Activated naive CD8-positive, alpha-beta T cell (primary cell): ENCODE measurements around the gene C10orf143.
A peak's percentile ranks its signal among the peaks of the same experiment; 100 is the strongest.
"Not testable (repeated sequence)": the region's sequence is repeated elsewhere in the genome, so short reads cannot be mapped to it uniquely, and the experiment has no call there.

ENCODE experiments used
- H3K27ac Mint-ChIP-seq: one replicate; pipeline ENCODE4 v1.8.0; 2021; ENCODE audit warnings: mixed read lengths
- H3K27me3 Mint-ChIP-seq: one replicate; pipeline ENCODE4 v1.8.0; 2021; ENCODE audit warnings: mixed read lengths
- H3K36me3 Mint-ChIP-seq: one replicate; pipeline ENCODE4 v1.8.0; 2021; ENCODE audit warnings: mixed read lengths
- H3K4me1 Mint-ChIP-seq: one replicate; pipeline ENCODE4 v1.8.0; 2021; ENCODE audit warnings: low read depth, mixed read lengths
- H3K4me3 Mint-ChIP-seq: one replicate; pipeline ENCODE4 v1.8.0; 2021; ENCODE audit warnings: mild to moderate bottlenecking, mixed read lengths
- H3K9me3 Mint-ChIP-seq: one replicate; pipeline ENCODE4 v1.8.0; 2021; ENCODE audit warnings: low read depth, mixed read lengths

C10orf143 gene

GRCh38 chr10:130128062-130128781 lies 17.6 kb upstream of the C10orf143 start:
- no peak overlapping the region for H3K27ac Mint-ChIP-seq
- peaks cover 5% of the 10 kb centered on the region for H3K27me3 Mint-ChIP-seq
- no peaks in the 10 kb centered on the region for H3K9me3 Mint-ChIP-seq
- no peak overlapping the region for H3K4me3 Mint-ChIP-seq
- H3K4me1 Mint-ChIP-seq = peaks cover 7% of the 10 kb centered on the region
- no peaks in the 10 kb centered on the region for H3K36me3 Mint-ChIP-seq

- Mint-ChIP-seq H3K9me3 (no peaks in the 10 kb centered on the region), H3K27me3 (peaks cover 5% of the 10 kb centered on the region)
Observed at GRCh38 chr10:130127364-130128061, 16.9 kb upstream of the C10orf143 start.

DNA sequence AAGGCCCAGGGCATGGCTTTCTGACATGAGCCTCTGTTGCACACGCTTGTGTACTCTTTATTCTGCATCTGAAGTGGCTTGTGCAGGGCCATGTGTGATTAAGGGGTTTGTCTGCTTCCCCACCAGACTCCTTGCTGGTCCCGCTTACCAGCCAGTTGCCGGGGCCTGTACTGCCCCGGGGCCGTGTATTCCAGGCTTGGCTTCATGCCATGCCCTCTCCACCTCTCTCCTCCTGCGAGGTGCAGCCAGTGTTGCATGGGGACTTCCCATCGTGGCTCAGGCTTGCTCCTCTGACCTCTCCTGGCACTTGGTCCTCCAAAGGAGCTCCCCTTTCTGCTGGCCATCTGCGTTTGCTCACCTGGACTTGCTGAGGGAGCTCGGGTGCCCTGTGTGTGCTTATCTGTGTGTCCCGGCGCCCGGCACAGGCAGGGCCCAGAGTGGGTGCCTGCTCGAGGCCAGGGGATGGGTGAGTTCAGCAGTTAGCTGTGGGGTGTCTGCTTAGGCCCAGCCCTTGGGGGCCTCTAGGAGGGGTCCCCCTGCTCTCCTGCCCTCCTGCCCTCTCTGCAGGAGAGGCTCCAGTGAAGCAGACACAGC lies 11.0 kb upstream of the C10orf143 start:
- H3K27ac Mint-ChIP-seq = no peak overlapping the region
- H3K36me3 Mint-ChIP-seq = no peaks in the 10 kb centered on the region
- H3K27me3 Mint-ChIP-seq = peaks cover 3% of the 10 kb centered on the region
- H3K4me3 Mint-ChIP-seq = no peak overlapping the region
- no peaks in the 10 kb centered on the region for H3K4me1 Mint-ChIP-seq
- no peaks in the 10 kb centered on the region for H3K9me3 Mint-ChIP-seq

More at GRCh38 chr10:130127364-130128061, 16.9 kb upstream of the C10orf143 start:
- H3K4me3 Mint-ChIP-seq = no peak overlapping the region
- H3K36me3 Mint-ChIP-seq = no peaks in the 10 kb centered on the region
- H3K27ac Mint-ChIP-seq = no peak overlapping the region
- H3K4me1 Mint-ChIP-seq = peaks cover 7% of the 10 kb centered on the region

DNA sequence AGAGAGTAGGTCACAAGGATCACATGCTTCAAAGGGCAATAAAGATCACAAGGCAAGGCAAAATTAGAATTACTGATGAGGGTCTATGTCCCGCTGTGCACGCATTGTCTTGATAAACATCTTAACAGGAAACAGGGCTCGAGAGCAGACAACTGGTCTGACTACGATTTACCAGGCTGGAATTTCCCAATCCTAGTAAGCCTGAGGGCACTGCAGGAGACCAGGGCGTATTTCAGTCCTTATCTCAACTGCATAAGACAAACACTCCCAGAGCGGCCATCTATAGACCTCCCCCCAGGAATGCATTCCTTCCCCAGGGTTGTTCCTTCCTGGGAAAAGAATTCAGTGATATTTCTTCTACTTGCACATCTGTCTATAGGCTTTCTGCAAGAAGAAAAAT lies 6.9 kb upstream of the C10orf143 start:
- not testable (repeated sequence) for H3K27me3 Mint-ChIP-seq, H3K9me3 Mint-ChIP-seq, H3K4me1 Mint-ChIP-seq, H3K27ac Mint-ChIP-seq, H3K36me3 Mint-ChIP-seq, H3K4me3 Mint-ChIP-seq

DNA sequence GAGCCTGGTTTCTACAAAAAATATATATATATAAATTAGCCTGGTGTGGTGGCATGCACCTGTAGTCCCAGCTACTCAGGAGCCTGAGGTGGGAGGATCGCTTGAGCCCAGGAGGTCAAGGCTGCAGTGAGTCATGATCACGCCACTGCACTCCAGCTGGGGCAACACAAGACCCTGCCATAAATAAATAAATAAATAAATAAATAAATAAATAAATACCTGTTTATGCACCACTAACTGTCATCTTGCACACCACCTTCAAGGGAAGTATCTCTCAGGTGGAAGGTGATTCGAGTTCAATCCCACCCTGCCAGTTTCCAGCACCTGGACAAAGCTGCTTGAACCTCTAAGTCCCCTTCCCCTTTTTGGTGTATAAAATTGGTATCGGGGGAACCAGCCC lies 6.3 kb upstream of the C10orf143 start:
- H3K4me3 Mint-ChIP-seq, H3K9me3 Mint-ChIP-seq, H3K4me1 Mint-ChIP-seq, H3K27ac Mint-ChIP-seq, H3K27me3 Mint-ChIP-seq, H3K36me3 Mint-ChIP-seq: not testable (repeated sequence)

- H3K36me3 Mint-ChIP-seq = peaks cover 3% of the 10 kb centered on the region
- H3K9me3 Mint-ChIP-seq = no peaks in the 10 kb centered on the region
Observed at GRCh38 chr10:130112821-130113220, 2.2 kb upstream of the C10orf143 start.

GRCh38 chr10:130111852-130112180 lies 1.2 kb upstream of the C10orf143 start:
- Mint-ChIP-seq H3K9me3 (no peaks in the 10 kb centered on the region), H3K4me1 (peaks cover 42% of the 10 kb centered on the region), H3K27me3 (no peaks in the 10 kb centered on the region), H3K27ac (peak overlapping the region; percentile 98), H3K4me3 (peak overlapping the region; percentile 99), H3K36me3 (peaks cover 5% of the 10 kb centered on the region)

More at GRCh38 chr10:130112821-130113220, 2.2 kb upstream of the C10orf143 start:
- Mint-ChIP-seq H3K4me3 (peak overlapping the region; percentile 99), H3K27me3 (no peaks in the 10 kb centered on the region), H3K27ac (no peak overlapping the region), H3K4me1 (peaks cover 32% of the 10 kb centered on the region)

GRCh38 chr10:130111113-130111851 lies 652 bp upstream of the C10orf143 start:
- H3K36me3 Mint-ChIP-seq = peaks cover 5% of the 10 kb centered on the region
- peak overlapping the region; percentile 98 for H3K27ac Mint-ChIP-seq
- H3K4me3 Mint-ChIP-seq = peak overlapping the region; percentile 99
- H3K9me3 Mint-ChIP-seq = no peaks in the 10 kb centered on the region
- no peaks in the 10 kb centered on the region for H3K27me3 Mint-ChIP-seq
- peaks cover 47% of the 10 kb centered on the region for H3K4me1 Mint-ChIP-seq

- Mint-ChIP-seq H3K27ac (peak overlapping the region; percentile 98), H3K36me3 (peaks cover 5% of the 10 kb centered on the region), H3K4me3 (peak overlapping the region; percentile 99), H3K4me1 (peaks cover 51% of the 10 kb centered on the region), H3K27me3 (no peaks in the 10 kb centered on the region), H3K9me3 (no peaks in the 10 kb centered on the region)
Observed at GRCh38 chr10:130109796-130110245, 809 bp downstream of the C10orf143 start.

- Mint-ChIP-seq H3K27me3 (no peaks in the 10 kb centered on the region), H3K27ac (peak overlapping the region; percentile 98), H3K9me3 (no peaks in the 10 kb centered on the region), H3K4me3 (peak overlapping the region; percentile 99), H3K4me1 (peaks cover 53% of the 10 kb centered on the region), H3K36me3 (peaks cover 5% of the 10 kb centered on the region)
Observed at GRCh38 chr10:130108934-130109604, 1.6 kb downstream of the C10orf143 start.

DNA sequence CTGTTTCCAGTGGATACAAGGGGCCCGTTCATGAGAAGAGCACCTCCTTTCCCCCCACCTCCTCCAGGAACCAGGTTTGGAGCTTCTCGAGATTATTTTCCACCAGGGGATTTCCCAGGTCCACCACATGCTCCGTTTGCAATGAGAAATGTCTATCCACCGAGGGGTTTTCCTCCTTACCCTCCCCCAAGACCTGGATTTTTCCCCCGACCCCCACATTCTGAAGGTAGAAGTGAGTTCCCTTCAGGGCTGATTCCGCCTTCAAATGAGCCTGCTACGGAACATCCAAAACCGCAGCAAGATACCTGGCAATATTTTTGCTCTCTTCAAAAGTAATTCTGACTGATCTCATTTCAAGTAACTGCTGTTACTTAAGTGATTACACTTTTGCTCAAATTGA lies 2.5 kb downstream of the C10orf143 start:
- not testable (repeated sequence) for H3K9me3 Mint-ChIP-seq, H3K36me3 Mint-ChIP-seq, H3K27me3 Mint-ChIP-seq
- H3K27ac Mint-ChIP-seq = peak overlapping the region; percentile 79
- peak overlapping the region; percentile 69 for H3K4me3 Mint-ChIP-seq
- peaks cover 53% of the 10 kb centered on the region for H3K4me1 Mint-ChIP-seq

DNA sequence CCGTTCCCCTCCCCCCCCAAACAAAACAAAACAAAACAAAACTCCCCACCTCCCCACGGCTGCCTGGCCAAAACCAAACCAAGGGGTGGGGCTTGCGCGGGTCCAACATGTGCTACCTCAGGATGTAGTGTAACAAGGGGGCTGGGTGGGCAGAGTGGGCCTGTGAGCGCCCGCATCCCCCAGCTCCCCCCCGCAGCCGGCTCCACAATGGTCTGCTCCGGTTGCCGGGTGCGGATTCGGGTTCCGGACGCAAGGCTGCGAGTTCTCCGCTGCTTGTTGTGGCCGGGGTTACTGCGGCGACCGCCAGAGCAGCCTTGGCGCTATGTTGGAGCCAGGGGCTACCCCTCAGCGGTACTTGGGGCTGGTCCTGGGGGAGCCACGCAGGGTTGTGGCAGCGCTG lies 4.9 kb downstream of the C10orf143 start:
- H3K27ac Mint-ChIP-seq = peak overlapping the region; percentile 29
- H3K36me3 Mint-ChIP-seq = peaks cover 2% of the 10 kb centered on the region
- H3K9me3 Mint-ChIP-seq = no peaks in the 10 kb centered on the region
- H3K27me3 Mint-ChIP-seq = no peaks in the 10 kb centered on the region
- H3K4me1 Mint-ChIP-seq = peaks cover 40% of the 10 kb centered on the region
- no peak overlapping the region for H3K4me3 Mint-ChIP-seq

GRCh38 chr10:130099344-130099743 lies 11.3 kb downstream of the C10orf143 start:
- Mint-ChIP-seq H3K4me1 (peaks cover 1% of the 10 kb centered on the region), H3K27me3 (no peaks in the 10 kb centered on the region), H3K36me3 (peaks cover 16% of the 10 kb centered on the region), H3K27ac (no peak overlapping the region), H3K9me3 (no peaks in the 10 kb centered on the region), H3K4me3 (no peak overlapping the region)

- peaks cover 56% of the 10 kb centered on the region for H3K36me3 Mint-ChIP-seq
- peaks cover 20% of the 10 kb centered on the region for H3K4me1 Mint-ChIP-seq
- H3K9me3 Mint-ChIP-seq = peaks cover 14% of the 10 kb centered on the region
- not testable (repeated sequence) for H3K4me3 Mint-ChIP-seq, H3K27ac Mint-ChIP-seq, H3K27me3 Mint-ChIP-seq
Observed at GRCh38 chr10:130090565-130090964, 20.1 kb downstream of the C10orf143 start.
